Amniotic epithelial cell (primary cell): ENCODE data around the gene GLP1R.

Experiments used
- DNase-seq: peaks from one replicate; pipeline ENCODE4 v3.0.0-alpha.2; 2010; ENCODE audit warnings: low read depth

GLP1R gene

DNA sequence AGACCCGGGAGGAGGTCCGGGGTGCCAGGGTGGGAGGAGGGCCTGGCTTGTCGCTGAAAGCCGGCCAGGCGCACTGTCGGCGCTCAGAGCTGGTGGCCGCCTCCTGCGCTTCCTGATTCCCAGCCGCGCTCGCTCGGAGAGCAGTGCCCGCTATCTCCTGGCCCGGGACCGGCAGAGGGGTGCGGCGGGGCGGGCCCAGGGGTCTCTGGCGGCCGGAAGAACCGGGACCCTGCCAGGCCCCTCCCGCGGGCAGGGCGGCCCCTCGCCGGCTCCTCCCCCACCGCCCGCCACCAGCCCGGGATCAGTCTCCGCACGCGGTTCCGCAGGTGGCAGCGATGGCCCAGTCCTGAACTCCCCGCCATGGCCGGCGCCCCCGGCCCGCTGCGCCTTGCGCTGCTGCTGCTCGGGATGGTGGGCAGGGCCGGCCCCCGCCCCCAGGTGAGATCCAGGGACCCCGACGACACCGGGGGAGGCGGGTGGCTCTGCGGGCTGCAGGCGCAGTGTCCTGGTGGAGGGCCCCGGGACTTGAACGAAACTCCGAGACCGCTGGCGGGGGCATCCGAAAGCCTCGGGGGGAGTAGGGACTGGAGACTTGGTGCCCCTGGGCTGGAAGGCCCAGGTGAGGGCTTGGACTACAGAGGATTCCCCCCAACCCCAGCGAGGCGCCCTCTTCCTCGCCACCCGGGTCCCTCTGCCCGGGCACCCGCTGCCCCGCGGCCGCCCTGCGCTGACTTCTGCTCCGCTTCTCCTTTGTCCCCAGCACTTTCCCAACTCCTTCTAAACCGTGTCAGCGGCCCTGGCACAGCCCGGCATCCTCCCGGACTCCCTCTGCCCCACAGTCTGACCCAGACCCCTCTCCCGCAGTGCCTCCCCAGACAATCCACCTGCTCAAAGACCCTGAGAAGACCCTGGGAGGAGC is at the start of gene GLP1R:
Gene GLP1R, plus strand, starts transcription at position 301 of the 919 bp plus-strand sequence. Its CDS starts 60 bp downstream, at position 361.
- DNase-seq, result no peak

DNA sequence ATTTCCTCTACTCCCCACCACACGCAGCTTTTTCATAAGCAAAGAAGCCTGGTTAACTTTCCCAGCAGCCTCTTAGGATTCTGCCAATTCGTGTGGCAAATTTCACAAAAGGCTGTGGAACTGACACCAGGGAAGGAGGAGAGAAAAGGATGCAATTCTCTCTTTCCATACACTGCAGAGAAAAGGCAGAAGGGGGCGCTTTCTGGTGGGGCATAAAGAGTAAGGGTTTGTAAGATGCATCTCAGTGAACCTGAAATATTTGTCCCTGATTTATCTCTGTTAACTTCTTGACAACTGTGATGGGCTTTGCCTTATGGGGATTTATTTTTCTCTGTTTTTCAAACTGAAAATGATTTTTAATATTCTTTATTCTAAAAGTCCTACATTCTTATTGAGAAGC is 45.5 kb upstream of the GLP1R start:
- no peak for DNase-seq

DNA sequence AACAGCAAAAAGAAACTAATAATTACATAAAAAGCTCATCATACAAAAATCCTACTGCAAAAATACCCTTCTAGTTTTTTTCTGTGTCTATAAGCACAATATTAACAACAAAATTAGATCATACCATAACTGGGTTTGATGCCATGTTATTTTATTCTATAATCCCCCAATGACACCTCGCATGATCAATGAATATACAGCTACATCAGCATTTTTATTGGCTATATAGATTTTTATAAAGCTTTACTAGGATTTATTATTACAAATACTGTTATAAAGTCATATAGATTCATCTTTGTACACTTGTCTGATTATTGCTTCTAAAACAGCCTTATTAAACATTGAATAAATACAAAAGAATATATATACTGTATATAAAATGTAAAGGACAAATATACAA is 45.1 kb upstream of the GLP1R start:
- DNase-seq, result no peak

DNA sequence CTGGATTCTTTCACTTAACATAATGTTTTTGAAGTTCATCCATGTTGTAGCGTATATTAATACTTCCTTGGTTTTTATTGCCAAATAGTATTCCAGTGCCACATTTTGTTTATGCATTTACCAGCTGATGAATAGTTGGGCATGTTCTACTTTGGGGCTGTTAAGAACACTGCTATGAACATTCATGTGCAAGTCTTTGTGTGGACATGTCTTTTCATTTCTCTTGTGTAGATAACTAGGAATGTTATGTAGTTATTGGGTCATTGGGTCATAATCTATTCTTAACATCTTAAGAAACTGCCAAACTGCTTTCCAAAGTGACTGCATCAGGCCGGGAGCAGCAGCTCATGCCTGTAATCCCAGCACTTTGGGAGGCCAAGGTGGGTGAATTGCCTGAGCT is 43.8 kb upstream of the GLP1R start:
- DNase-seq, result no peak

DNA sequence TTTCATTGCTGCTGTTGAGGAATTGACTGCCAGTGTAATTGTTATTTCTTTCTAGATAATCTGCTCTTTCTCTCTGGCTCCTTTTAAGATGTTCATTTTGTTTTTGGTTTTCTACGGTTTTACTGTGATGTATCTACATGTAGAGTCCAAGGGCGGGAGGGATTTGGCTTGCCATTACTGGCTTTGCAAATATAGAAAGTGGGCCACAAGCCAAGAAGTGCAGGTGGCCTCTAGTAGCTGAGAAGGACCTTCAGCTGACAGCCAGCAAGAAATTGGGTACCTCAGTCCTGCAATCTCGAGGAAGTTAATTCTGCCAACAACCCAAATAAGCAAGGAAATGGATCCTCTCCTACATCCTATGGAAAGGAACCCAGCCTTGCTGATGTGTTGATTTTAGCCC is 42.8 kb upstream of the GLP1R start:
- DNase-seq, result no peak

DNA sequence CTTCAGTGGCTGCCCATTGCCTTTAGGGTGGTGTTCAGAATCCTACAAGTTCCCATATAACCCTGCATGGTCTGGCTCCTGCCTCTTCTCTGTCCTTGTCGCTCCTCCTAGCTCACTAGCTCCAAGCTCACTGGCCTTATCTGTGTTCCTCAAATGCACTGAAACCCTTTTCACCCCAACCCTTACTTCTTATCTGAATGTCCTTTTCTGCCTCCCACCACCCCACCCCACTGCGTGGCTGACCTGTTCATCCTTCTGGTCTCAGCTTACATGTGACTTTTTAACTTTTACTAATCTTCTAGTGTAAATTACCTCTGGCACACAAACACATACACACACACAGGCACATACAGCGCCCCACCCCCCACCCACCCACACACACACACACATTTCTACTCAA is 41.0 kb upstream of the GLP1R start:
- DNase-seq, result no peak

DNA sequence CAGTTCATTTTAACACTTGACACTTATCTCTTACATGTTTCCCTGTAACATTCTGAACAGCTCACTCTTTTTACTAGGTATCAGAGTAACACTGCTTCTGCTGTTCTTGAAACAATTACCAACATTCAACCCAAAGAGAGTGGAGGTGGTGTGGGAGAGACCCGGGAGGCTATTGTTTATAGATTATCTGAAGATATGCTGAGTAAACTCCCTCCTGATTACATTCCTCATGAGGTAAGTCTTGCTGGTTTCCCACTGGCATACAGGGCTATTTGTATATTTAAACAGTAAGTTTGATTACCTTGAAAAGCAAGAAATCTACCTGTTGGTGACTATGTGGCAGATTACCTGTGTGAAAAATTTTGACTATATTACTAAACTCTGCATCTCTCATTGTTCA is 39.8 kb upstream of the GLP1R start:
- no peak for DNase-seq

DNA sequence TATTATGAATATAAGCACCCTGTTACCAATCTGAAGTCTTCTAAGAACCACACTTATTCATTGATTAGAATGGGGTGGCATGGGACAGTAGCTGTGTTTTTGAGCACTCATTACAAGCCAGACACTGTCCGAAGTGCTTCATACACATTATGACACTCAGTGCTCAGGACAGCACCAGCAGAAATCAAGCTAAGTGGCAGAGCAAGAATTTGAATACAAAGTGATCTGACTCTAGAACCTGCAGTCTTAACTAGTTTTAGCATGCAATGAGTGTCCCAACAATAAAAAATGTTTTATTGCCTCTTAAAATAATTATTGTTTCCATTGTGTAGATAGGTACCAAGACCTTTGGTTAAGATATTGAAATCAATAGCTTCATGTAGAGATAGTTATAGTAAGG is 39.1 kb upstream of the GLP1R start:
- no peak for DNase-seq

DNA sequence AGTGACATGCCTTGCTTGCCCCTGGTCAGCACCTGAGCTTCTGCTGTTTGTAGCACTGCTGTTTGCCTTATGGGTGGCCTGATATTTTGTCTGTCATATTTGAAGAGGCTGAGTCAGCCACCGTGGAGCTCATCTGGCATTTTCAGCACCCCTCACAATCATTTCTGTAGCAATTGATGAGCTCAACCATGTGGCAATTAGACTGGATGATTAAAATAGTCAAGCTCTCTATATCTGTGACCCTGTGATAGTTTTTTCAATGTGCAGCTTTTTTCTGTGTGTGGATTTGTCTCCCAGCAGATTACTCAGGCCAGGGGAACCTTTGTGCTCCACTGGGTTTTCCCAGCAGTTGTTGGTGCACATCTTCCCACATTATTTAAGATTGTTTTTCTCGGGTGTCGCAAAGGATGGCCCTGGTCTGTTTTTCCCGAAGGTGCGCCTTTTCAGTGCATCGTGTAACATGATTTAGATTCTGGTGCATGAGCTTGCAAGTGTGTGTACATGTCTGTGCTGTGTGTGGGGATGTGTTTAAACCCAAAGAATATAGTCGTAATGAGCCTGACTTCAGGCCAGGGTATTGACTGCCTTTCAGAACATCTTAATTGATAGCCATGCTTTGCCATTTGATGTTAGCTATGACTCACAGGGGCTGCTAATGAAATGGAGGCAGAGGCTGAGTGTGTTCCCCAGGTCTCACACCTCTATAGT is 31.6 kb upstream of the GLP1R start:
- no peak for DNase-seq

DNA sequence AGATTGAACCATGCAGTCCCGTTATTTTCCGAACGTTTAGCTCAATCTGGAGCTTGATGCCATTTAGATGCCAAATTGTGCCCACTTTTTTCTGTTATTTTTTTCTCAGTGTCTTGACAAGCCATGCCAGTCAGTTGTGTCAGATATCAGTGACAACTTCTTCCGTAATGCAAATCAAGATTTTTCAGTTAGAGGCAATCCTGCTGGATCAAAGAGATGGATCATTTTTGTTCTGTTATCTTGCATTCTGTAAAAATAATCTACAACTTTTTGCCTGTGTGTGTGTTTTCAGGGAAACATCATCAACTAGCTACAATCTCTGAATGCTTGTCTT is 31.1 kb upstream of the GLP1R start:
- DNase-seq, result no peak

DNA sequence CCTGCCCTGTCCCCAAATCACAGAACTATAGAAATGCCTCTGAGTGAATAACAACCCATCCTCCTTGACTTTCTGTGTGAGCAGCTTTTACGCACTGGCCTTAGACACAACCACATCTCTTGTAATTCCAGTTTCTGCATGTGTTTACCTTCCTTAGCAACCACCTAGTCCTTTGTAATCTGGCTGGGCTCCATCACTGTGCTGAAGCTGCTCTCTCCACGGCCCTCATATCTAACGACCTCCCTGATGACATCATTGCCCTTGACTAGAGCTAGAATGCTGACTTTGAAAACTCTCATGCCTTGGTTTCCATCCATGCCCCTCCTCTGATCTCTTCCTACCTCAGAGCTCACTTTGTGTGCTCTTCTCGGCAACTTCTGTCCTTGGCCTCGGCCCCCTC is 30.5 kb upstream of the GLP1R start:
- DNase-seq, result no peak

DNA sequence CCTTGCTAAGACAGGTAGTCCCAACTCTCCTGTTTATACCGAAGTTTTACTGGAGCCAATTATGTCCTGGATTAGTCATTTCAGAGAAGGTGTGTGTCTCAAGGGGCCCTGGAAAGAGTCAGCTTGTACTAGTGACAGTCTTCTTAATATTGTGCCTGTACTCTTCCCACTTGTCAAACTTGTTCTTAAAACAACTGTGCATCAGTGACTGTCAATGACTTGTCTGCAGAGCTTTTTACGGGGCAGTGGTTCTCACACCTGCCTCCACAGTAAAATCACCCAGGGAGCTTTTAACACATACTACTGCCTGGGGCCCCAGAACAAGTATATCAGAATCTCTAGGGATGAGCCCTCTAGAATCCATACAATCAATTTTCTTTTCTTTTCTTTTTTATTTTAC is 28.4 kb upstream of the GLP1R start:
- no peak for DNase-seq

DNA sequence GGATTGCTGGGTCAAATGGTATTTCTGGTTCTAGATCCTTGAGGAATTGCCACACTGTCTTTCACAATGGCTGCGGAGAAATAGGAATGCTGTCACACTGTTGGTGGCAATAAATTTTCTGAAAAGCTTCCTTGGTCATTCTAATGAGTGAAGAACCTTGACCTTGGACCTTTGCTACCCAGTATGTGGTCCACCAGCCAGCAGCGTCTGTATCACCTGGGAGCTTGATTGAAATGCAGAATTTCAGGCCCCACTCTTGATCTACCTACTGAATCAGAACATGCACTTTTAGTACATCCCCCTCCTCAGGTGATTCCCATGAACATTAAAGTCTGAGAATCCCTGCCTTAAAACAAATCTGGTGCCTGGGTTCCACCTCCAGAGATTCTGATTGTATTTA is 27.5 kb upstream of the GLP1R start:
- DNase-seq, result no peak

DNA sequence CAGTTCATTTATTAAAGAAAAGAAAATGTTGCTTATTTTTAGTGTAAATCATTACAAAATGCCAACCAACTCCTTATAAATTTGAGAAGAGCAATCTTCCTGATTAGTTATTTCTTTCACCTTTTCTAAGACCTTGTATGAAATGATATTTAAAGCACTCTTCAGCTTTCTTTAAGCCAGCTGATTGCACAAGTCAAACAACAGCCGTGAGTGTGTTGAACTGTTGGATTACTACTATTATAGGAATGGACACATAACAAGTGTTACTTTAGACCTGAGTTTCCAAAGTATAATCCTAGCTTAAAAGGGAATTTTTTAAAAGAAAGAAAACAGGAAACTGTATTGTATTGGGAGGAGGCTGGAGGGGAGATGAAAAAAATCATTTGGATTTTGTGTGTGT is 26.8 kb upstream of the GLP1R start:
- no peak for DNase-seq

DNA sequence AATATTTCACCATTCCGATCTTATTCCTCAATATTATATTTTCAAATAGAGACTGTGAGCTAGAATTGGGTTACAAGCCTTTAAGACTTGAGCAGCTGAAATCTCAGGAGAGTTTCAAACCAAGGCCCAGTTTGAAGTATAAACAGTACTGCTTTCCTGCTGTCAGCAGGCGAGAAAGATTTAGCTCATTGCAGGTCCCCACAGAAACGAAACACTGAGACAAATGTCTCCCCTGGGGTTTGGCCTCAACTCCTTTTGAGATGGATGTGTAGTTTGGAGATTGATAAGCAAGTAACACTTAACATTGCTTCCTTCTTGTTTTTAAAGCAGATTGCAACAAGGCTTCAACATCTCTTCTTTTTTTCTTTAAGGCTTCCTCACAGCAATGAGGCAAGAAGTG is 22.4 kb upstream of the GLP1R start:
- no peak for DNase-seq

DNA sequence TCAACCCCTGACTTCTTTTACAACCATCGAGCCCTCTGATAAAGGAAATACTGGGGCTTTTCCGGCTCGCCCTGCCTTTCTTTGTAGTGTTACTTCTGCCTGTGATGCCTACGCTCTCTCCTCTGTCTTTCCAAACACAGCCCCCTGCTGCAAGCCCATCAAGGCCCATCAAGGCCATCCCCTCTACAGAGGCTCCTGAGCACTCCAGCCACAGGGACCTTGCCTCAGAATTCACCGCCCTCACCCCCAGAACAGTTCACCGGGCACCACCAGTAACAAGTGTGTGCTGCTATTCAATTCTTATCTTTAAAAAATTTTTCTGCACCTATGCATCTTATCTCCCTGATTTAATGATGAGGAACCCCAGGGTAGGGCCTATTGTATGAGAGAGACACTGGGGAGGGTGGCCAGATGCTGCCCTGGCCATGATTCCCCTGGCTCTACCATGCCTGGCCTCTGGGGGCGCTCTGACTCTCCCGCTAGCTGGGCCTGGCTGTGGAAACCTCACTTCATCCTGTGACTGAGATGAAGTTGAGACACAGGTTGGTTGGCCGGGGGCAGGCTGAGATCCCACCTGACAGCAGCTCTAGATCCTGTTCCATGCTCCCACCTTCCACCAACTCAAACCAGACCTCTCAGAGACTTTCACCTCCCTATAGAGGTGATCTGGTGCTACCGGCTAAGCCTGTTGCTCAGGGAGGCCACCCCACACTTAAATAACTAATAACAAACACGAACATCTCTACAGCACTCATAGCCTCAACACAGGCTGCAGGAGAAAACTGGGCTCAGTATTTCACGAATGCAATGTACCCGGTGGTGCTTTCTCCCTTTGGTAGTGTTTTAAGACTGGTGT is 19.2 kb upstream of the GLP1R start:
- no peak for DNase-seq

DNA sequence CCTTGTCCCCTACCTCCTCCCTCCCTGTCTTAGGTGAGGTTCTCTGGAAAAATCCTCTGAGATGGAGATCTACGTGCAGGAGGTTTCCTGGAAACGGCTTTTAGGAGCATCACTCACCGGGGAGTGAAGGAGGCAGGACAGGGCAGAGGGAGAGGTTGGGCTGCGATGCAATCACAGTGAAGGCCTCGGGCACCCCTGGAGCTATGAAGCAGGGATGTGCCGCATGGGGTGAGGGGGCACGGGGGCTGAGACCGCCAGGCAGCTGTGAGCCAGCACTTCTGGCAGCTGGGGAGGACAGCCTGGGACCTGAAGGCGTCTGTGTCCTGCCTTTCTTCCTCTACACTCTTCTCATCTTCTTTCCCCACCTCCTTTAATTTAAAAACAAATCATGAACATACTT is 12.9 kb upstream of the GLP1R start:
- no peak for DNase-seq

DNA sequence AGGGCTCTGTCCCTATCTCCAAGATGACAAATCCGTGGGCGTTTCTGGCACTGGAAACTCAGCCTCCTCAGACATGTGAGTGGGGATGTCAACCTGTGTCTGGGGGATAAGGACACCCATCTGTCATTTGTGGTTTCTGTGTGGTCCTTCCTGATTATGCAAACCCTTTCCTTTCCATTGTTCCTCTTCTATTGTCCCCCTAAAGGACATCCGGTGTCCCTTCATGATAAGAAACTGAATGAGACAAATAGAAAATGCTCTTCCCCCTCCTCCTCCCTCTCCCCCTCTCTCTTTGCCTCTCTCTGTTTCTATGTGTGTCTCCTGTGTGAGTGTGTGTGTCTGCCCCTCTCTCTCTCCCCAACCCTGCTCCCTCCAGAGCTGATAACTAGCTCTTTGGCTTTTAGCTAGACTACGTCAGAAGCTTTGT is 11.5 kb upstream of the GLP1R start:
- no peak for DNase-seq

DNA sequence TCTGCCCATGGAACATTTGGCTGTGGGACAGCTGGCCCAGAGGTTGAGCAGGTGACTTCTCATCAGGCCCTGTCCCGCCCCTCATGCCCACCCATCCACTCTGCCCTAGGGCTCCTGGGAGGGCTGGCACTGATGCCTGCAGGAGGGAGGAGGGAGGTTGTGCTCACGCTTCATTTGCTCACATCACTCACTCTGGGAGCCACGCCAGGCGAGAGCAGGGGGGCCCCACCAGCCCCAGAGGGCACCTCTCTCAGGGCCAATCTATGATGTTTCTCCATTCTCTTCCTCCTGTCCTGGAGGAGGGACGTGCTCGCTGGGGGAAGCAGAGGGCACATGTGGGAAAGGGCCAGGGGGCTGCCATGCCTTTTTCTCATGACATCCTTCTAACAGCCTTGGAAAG is 10.9 kb upstream of the GLP1R start:
- no peak for DNase-seq

DNA sequence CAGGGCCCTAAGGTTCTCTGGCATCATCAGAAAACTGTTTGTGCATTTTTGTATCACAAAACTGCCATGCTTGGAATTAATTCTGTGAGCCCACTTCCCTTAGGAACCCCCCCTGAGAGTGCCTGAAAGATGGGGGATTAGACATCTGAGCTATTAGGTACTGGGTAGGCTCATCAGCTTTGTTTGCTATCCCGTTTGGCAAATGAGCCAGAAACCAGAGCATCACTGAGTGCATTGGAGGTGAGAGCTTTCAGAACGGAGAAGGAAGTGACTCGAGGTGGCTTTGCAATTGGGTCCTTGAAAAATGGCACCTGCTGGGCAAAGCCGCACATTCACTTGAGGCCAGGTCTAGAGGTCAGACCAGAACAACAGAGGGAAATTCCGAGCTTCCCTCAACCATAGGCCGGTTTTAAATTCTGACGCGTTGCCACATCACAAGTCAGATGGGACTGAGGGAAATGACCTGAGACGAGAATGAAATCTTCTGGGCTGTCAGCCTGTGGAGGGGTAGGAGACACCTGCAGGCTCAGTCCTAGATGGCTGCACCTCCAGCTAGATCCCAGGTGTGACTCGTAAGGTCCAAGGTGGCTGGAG is 8.4 kb upstream of the GLP1R start:
- no peak for DNase-seq

DNA sequence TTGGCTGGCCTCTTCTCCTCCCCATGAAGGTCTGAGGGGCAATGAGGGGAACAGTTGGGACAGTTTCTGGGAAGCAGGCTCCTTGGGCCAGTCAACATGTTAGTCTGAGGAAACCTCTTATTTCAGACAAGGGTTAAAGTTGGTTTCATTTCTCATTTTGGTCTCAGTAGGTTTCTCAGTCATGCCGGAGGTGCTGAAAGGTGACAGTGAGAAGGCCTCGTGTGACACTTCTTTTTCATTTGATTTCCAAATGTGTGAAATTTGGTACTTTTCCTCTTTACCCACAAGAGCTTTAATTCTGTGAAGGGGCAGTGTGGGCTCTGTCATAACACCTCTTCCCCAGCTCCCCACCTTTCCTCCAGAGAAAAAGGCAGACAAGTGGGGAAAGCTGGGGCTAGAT is 7.5 kb upstream of the GLP1R start:
- DNase-seq, result no peak

DNA sequence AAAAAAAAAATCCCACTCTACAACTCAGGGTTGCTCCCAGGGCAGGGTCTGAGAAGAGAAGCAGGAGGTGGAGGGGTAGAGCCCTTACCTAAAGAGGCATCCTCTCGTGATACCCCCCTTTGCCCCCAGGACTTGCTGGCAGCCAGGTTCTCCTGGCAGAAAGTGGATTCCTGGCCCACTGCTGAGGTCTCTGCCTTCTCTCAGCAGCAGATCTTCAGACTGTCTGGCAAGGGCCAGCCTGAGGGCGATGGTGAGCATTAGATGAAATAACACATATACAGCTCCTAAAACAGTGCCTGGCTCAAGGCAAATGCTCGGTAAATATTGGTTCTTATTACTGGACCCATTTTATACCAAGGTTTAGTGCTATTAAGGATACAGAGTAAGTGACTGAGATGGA is 4.8 kb upstream of the GLP1R start:
- DNase-seq, result no peak
